K562 (cell line): ENCODE results near the gene ARL13B. TPM values are rescaled to one million over a fixed set of nuclear protein-coding genes. Genes with fewer than 3 reads are reported as not detected.

Experiments
- ATAC-seq: fragments of 200-7000 bp; cut with Tn5 transposase; 3 replicates; pipeline ENCODE4 v1.9.1; 2020; ENCODE audit warnings: moderate library complexity
- BruUV-seq: library from RNA; stranded (reverse); fragments of 400-500 nt; replicated peaks from 2 replicates; lab custom pipeline; 2021; lab: Mats Ljungman, UMichigan
- CTCF ChIA-PET: fragments of 300-600 bp; formaldehyde crosslinking; extraction: SDS; loops from one replicate; lab custom pipeline; 2021; ENCODE audit warnings: low intra/inter-chr PET ratio; lab: Yijun Ruan, JAX
- POLR2A ChIA-PET: fragments of 300-600, 350-650 bp; sonication (Branson Sonifier 250); formaldehyde crosslinking; extraction: SDS; loops from one replicate; lab custom pipeline; 2021; ENCODE audit warnings: antibody characterized with exemption, inconsistent platforms; lab: Yijun Ruan, JAX
- DNase-seq, 4 experiments: peaks; one replicate each; pipeline versions ENCODE4 v3.0.0 to v3.0.0-alpha.2; 2011 to 2018; ENCODE audit warnings: low spot score in 3 of 4, mixed read lengths in 3 of 4; ENCODE audit errors: extremely low read depth in 1 of 4
- FAIRE-seq: peaks from 2 replicates; lab custom pipeline; 2011; peaks lifted over from hg19 to GRCh38; lab: Jason Lieb, UNC
- H2AFZ ChIP-seq: 2 replicates; pipeline ENCODE4 v1.6.0; 2011; ENCODE audit warnings: low read depth, low read length, control low read depth, inconsistent platforms
- H3K27ac ChIP-seq: fragments of 200-600 bp; 3 replicates; pipeline ENCODE4 v1.8.0; 2011; ENCODE audit warnings: low read depth, mild to moderate bottlenecking, control low read depth, inconsistent platforms, low read length, moderate library complexity, mixed read lengths; ENCODE audit errors: extremely low read depth
- H3K27me3 ChIP-seq, 2 experiments: fragments of 300-600 bp in 1 of 2; 2 replicates in 1 of 2; 3 replicates in 1 of 2; pipeline versions ENCODE4 v1.6.0 to v1.8.0; 2011; ENCODE audit warnings: inconsistent platforms in 2 of 2, low read length in 2 of 2, mild to moderate bottlenecking in 1 of 2, mixed read lengths in 1 of 2, moderate library complexity in 1 of 2; ENCODE audit not compliant: control insufficient read depth in 2 of 2, insufficient read depth in 2 of 2
- H3K36me3 ChIP-seq: fragments of 300-600 bp; 3 replicates; pipeline ENCODE4 v1.8.0; 2011; ENCODE audit warnings: mild to moderate bottlenecking, low read length, inconsistent platforms; ENCODE audit not compliant: control insufficient read depth, insufficient read depth
- H3K4me1 ChIP-seq, 2 experiments: fragments of 200-600 bp in 1 of 2; replicated peaks in 1 of 2; 2 replicates in 1 of 2; 3 replicates in 1 of 2; pipeline versions ENCODE4 v1.5.1 to v1.8.0; 2011; ENCODE audit warnings: inconsistent platforms in 2 of 2, low read length in 2 of 2, mild to moderate bottlenecking in 1 of 2, mixed read lengths in 1 of 2, moderate library complexity in 1 of 2; ENCODE audit not compliant: control insufficient read depth in 2 of 2, insufficient read depth in 2 of 2
- H3K4me2 ChIP-seq: 2 replicates; pipeline ENCODE4 v1.6.1; 2011; ENCODE audit warnings: low read length, control low read depth, inconsistent platforms, mixed read lengths; ENCODE audit not compliant: insufficient read depth
- H3K4me3 ChIP-seq: fragments of 200-600 bp; sonication (generic), shearing (Covaris generic); 2 replicates; pipeline ENCODE4 v1.5.1; 2016; ENCODE audit warnings: control low read depth, inconsistent platforms
- H3K79me2 ChIP-seq: fragments of 200-600 bp; 3 replicates; pipeline ENCODE4 v1.8.0; 2011; ENCODE audit warnings: low read length, inconsistent platforms; ENCODE audit not compliant: control insufficient read depth, insufficient read depth
- H3K9ac ChIP-seq, 2 experiments: 2 replicates each; pipeline versions ENCODE4 v1.6.0 to v1.6.1; 2011; ENCODE audit warnings: low read depth in 2 of 2, low read length in 2 of 2, control low read depth in 1 of 2, inconsistent platforms in 1 of 2, mild to moderate bottlenecking in 1 of 2, mixed read lengths in 1 of 2; ENCODE audit not compliant: insufficient read depth in 1 of 2
- H3K9me1 ChIP-seq: one replicate; pipeline ENCODE4 v1.6.0; 2011; ENCODE audit warnings: inconsistent platforms, mild to moderate bottlenecking, low read length, moderate library complexity; ENCODE audit not compliant: control insufficient read depth, insufficient read depth
- H3K9me3 ChIP-seq: replicated peaks from 2 replicates; pipeline ENCODE4 v1.5.1; 2011; ENCODE audit warnings: low read depth, low read length, inconsistent platforms; ENCODE audit not compliant: control insufficient read depth, insufficient read depth
- H4K20me1 ChIP-seq: replicated peaks from 2 replicates; pipeline ENCODE4 v1.6.1; 2011; ENCODE audit warnings: low read length, inconsistent platforms, mixed read lengths; ENCODE audit not compliant: control insufficient read depth, insufficient read depth
- CBX2 ChIP-seq: fragments of 200-600 bp; sonication (generic); IDR thresholded peaks from one replicate; pipeline ENCODE4 v1.6.1; 2012; ENCODE audit warnings: mild to moderate bottlenecking, low read length, inconsistent platforms; ENCODE audit not compliant: insufficient read depth, poor library complexity, severe bottlenecking
- ETS1 ChIP-seq: conservative IDR thresholded peaks from 2 replicates; pipeline ENCODE4 v1.6.1; 2011; ENCODE audit warnings: low read depth, mild to moderate bottlenecking, low read length; ENCODE audit not compliant: control insufficient read depth
- KDM1A ChIP-seq, 2 experiments: fragments of 450-650 bp; IDR thresholded peaks; 2 replicates each; pipeline ENCODE4 v1.6.1; 2016; ENCODE audit warnings: mild to moderate bottlenecking in 2 of 2
- PHB ChIP-seq: fragments of 250-450 bp; sonication (Bioruptor Pico); IDR thresholded peaks from 2 replicates; pipeline ENCODE4 v1.5.0; 2021
- POLR2AphosphoS5 ChIP-seq: IDR thresholded peaks from 2 replicates; pipeline ENCODE4 v1.6.1; 2011; ENCODE audit warnings: mild to moderate bottlenecking, low read depth, low read length, moderate library complexity; ENCODE audit not compliant: control insufficient read depth, insufficient read depth
- RBM22 ChIP-seq: fragments of 200-400 bp; formaldehyde crosslinking; IDR thresholded peaks from 2 replicates; pipeline ENCODE4 v1.6.1; 2018; ENCODE audit warnings: low read length, low read depth; ENCODE audit not compliant: poor library complexity, severe bottlenecking
- SRSF3 ChIP-seq: fragments of 200-400 bp; formaldehyde crosslinking; IDR thresholded peaks from 2 replicates; pipeline ENCODE4 v1.6.1; 2016; ENCODE audit warnings: mild to moderate bottlenecking, low read length, moderate library complexity; ENCODE audit not compliant: insufficient read depth
- USF1 ChIP-seq: sonication (generic); formaldehyde crosslinking; IDR thresholded peaks from 2 replicates; pipeline ENCODE4 v1.9.0; 2022; ENCODE audit warnings: mild to moderate bottlenecking, missing genetic modification reagents
- XRCC3 ChIP-seq: fragments of 450-650 bp; IDR thresholded peaks from 2 replicates; pipeline ENCODE4 v1.6.1; 2017; ENCODE audit warnings: mild to moderate bottlenecking, moderate library complexity
- ZKSCAN3 ChIP-seq: fragments of 250-450 bp; sonication (Bioruptor Pico); IDR thresholded peaks from 2 replicates; pipeline ENCODE4 v1.4.0; 2020
- ZNF140 ChIP-seq: fragments of 250-450 bp; sonication (Bioruptor Pico); IDR thresholded peaks from 2 replicates; pipeline ENCODE4 v1.8.0; 2021; ENCODE audit warnings: moderate library complexity, mild to moderate bottlenecking, inconsistent platforms
- ZNF217 ChIP-seq: sonication (generic); formaldehyde crosslinking; IDR thresholded peaks from 2 replicates; pipeline ENCODE4 v1.8.0; 2022; ENCODE audit warnings: mild to moderate bottlenecking, missing genetic modification reagents
- WGBS: fragments of 100-300 bp; shearing (Covaris generic); methylation state at CpG from one replicate; pipeline ENCODE4 v1.1.6; 2016; ENCODE audit warnings: low coverage, mixed read lengths; ENCODE audit not compliant: insufficient coverage; ENCODE audit errors: missing lambda C conversion rate; 5-methylcytosine and 5-hydroxymethylcytosine counted together
- in situ Hi-C: fragments of 300-500 bp; cut with MboI; formaldehyde crosslinking; loops from 4 replicates; pipeline ENCODE4 v1.15.0; 2018; ENCODE audit warnings: inconsistent platforms, mixed read lengths
- intact Hi-C: fragments of 100-400 bp; cut with micrococcal nuclease; formaldehyde crosslinking; loops from 2 replicates; pipeline ENCODE4 v1.14.2; 2022
- polyA plus RNA-seq, 8 experiments: library from polyadenylated mRNA; depleted of rRNA in 4 of 8; stranded (reverse) in 5 of 8; unstranded in 3 of 8; fragments of >200 nt; fragmentation: Nextera tagmentation in 2 of 8; fragmentation: Illumina TruSeq in 1 of 8; extraction: Ambion mirVana in 2 of 8; extraction: Trizol in 1 of 8; gene quantifications; 2 replicates each; pipeline versions ENCODE4 v1.2.1 to v1.2.3, GENCODE V29; 2011 to 2014; ENCODE audit warnings: inconsistent platforms in 1 of 8, missing spikeins in 1 of 8
- total RNA-seq, 7 experiments: library from RNA; depleted of rRNA in 6 of 7; stranded (reverse); fragments of >200 nt in 6 of 7; fragmentation: Illumina TruSeq in 2 of 7; extraction: Trizol in 2 of 7; gene quantifications; 2 replicates each; pipeline versions ENCODE4 v1.2.1 to v1.2.3, GENCODE V29; 2011 to 2021; ENCODE audit warnings: low replicate concordance in 1 of 7
- TF ChIP-seq, protein P1 (sequence below): sonication (generic); IDR thresholded peaks from 2 replicates; pipeline ENCODE4 v1.6.1; 2016

Gene ARL13B
- total and polyA plus RNA-seq, 9 of the 15 experiments (the other 6 are each of a cell fraction or from before 2014, with no cell fraction given): 4.1 to 16.9 (median 12.2) TPM

GRCh38 chr3:94015025-94015424 lies 35.1 kb downstream of the ARL13B start:
- in situ Hi-C loops: no loop called here
- no TSS peak for BruUV-seq

More at GRCh38 chr3:94015025-94015424, 35.1 kb downstream of the ARL13B start:
- ATAC-seq: no peak
- Histone ChIP-seq H3K27me3 (no peaks in the 10 kb centered on the region), H3K4me1 (no peaks in the 10 kb centered on the region), H3K9me3 (no peaks in the 10 kb centered on the region), H3K4me3 (no peak overlapping the region), H4K20me1 (no peaks in the 10 kb centered on the region), H3K9me1 (no peaks in the 10 kb centered on the region), H3K4me2 (no peak overlapping the region), H3K9ac (no peak overlapping the region), H3K36me3 (0 out of 3 replicates have a peak, but pooled peaks cover 4% of the 10 kb centered on the region), H2AFZ (no peak overlapping the region), H3K79me2 (no peaks in the 10 kb centered on the region), H3K27ac (no peak overlapping the region)
- DNase-seq: no peak
- intact Hi-C loops: no loop called here
- ChIA-PET POLR2A (no interaction called here), CTCF (no interaction called here)
- TF ChIP-seq ZNF140 (CRISPR knock-in tag): no peak
- TF ChIP-seq ETS1: no peak
- TF ChIP-seq RBM22: no peak
- TF ChIP-seq XRCC3: no peak
- TF ChIP-seq USF1 (CRISPR knock-in tag): no peak
- TF ChIP-seq CBX2: no peak
- no peak for TF ChIP-seq SRSF3
- TF ChIP-seq POLR2AphosphoS5: no peak
- TF ChIP-seq ZKSCAN3 (CRISPR knock-in tag): no peak
- TF ChIP-seq PHB: no peak
- TF ChIP-seq KDM1A (IDR thresholded peaks at IDR 0.05): no peak
- TF ChIP-seq, protein P1, sequence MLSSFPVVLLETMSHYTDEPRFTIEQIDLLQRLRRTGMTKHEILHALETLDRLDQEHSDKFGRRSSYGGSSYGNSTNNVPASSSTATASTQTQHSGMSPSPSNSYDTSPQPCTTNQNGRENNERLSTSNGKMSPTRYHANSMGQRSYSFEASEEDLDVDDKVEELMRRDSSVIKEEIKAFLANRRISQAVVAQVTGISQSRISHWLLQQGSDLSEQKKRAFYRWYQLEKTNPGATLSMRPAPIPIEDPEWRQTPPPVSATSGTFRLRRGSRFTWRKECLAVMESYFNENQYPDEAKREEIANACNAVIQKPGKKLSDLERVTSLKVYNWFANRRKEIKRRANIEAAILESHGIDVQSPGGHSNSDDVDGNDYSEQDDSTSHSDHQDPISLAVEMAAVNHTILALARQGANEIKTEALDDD: no peak
- no peak for TF ChIP-seq ZNF217 (CRISPR knock-in tag)
- 100% methylated on average over 1 of the region's 1 CpG for WGBS
- no peak for FAIRE-seq
